Trophoblast cell (in vitro differentiated cells and primary cell): ENCODE measurements around the gene TSPAN12.

Experiments
- DNase-seq, 2 donors: peaks; one replicate each; pipeline ENCODE4 v3.0.0-alpha.2; 2016
- H2AFZ ChIP-seq: 2 replicates; pipeline ENCODE4 v1.6.1; 2013; ENCODE audit warnings: low read length, moderate library complexity, mild to moderate bottlenecking; ENCODE audit not compliant: insufficient read depth, poor library complexity
- H2AK5ac ChIP-seq: 2 replicates; pipeline ENCODE4 v1.6.1; 2013; ENCODE audit warnings: mild to moderate bottlenecking, low read length
- H2BK120ac ChIP-seq: 2 replicates; pipeline ENCODE4 v1.6.1; 2013; ENCODE audit warnings: low read length, mild to moderate bottlenecking, moderate library complexity; ENCODE audit not compliant: insufficient read depth, poor library complexity
- H2BK12ac ChIP-seq: 2 replicates; pipeline ENCODE4 v1.6.1; 2013; ENCODE audit warnings: mild to moderate bottlenecking, low read length, moderate library complexity
- H2BK5ac ChIP-seq: 2 replicates; pipeline ENCODE4 v1.6.1; 2013; ENCODE audit warnings: low read length, low read depth, moderate library complexity, mild to moderate bottlenecking; ENCODE audit not compliant: poor library complexity
- H3K14ac ChIP-seq: 2 replicates; pipeline ENCODE4 v1.6.1; 2013; ENCODE audit warnings: mild to moderate bottlenecking, low read length
- H3K18ac ChIP-seq: 2 replicates; pipeline ENCODE4 v1.6.1; 2013; ENCODE audit warnings: mild to moderate bottlenecking, low read length
- H3K23ac ChIP-seq: 2 replicates; pipeline ENCODE4 v1.6.1; 2013; ENCODE audit warnings: low read length
- H3K27ac ChIP-seq: 2 replicates; pipeline ENCODE4 v1.5.1; 2013; ENCODE audit warnings: low read depth, mild to moderate bottlenecking, inconsistent platforms, low read length, moderate library complexity
- H3K27me3 ChIP-seq: 2 replicates; pipeline ENCODE4 v1.6.1; 2013; ENCODE audit warnings: inconsistent platforms, mild to moderate bottlenecking, low read length, moderate library complexity; ENCODE audit not compliant: insufficient read depth
- H3K36me3 ChIP-seq, 2 experiments: 1 replicate in 1 of 2; 2 replicates in 1 of 2; pipeline ENCODE4 v1.6.1; 2013; ENCODE audit warnings: low read length in 2 of 2, mild to moderate bottlenecking in 2 of 2, moderate library complexity in 1 of 2; ENCODE audit not compliant: insufficient read depth in 2 of 2, control insufficient read depth in 1 of 2
- H3K4ac ChIP-seq: 2 replicates; pipeline ENCODE4 v1.6.1; 2013; ENCODE audit warnings: low read depth, mild to moderate bottlenecking, low read length, moderate library complexity
- H3K4me1 ChIP-seq, 2 experiments: 1 replicate in 1 of 2; 2 replicates in 1 of 2; pipeline ENCODE4 v1.6.1; 2013; ENCODE audit warnings: low read length in 2 of 2, mild to moderate bottlenecking in 2 of 2, moderate library complexity in 1 of 2; ENCODE audit not compliant: insufficient read depth in 2 of 2, control insufficient read depth in 1 of 2
- H3K4me2 ChIP-seq: 2 replicates; pipeline ENCODE4 v1.6.1; 2013; ENCODE audit warnings: inconsistent platforms, mild to moderate bottlenecking, low read length, moderate library complexity
- H3K4me3 ChIP-seq: 2 replicates; pipeline ENCODE4 v1.5.1; 2013; ENCODE audit warnings: mild to moderate bottlenecking, low read depth, low read length, inconsistent platforms
- H3K79me1 ChIP-seq: one replicate; pipeline ENCODE4 v1.6.1; 2013; ENCODE audit warnings: low read length
- H3K79me2 ChIP-seq: 2 replicates; pipeline ENCODE4 v1.6.1; 2013; ENCODE audit warnings: low read length, mild to moderate bottlenecking; ENCODE audit not compliant: control insufficient read depth, insufficient read depth, poor library complexity
- H3K9ac ChIP-seq: 2 replicates; pipeline ENCODE4 v1.6.1; 2013; ENCODE audit warnings: mild to moderate bottlenecking, low read length
- H3K9me3 ChIP-seq: 2 replicates; pipeline ENCODE4 v1.6.1; 2013; ENCODE audit warnings: low read depth, mild to moderate bottlenecking, control low read depth, inconsistent platforms, low read length; ENCODE audit not compliant: insufficient read depth
- H4K12ac ChIP-seq: 2 replicates; pipeline ENCODE4 v1.6.1; 2013; ENCODE audit warnings: low read depth, mild to moderate bottlenecking, low read length, moderate library complexity
- H4K8ac ChIP-seq: 2 replicates; pipeline ENCODE4 v1.6.1; 2013; ENCODE audit warnings: low read depth, mild to moderate bottlenecking, low read length, moderate library complexity
- H4K91ac ChIP-seq: one replicate; pipeline ENCODE4 v1.6.1; 2013; ENCODE audit warnings: low read depth, mild to moderate bottlenecking, low read length, moderate library complexity
- WGBS: extraction: QIAGEN DNeasy Blood & Tissue Kit; methylation state at CpG from one replicate; pipeline ENCODE4 v1.1.7; 2013; ENCODE audit warnings: missing lambda C conversion rate; ENCODE audit not compliant: insufficient read length, insufficient coverage; ENCODE audit errors: extremely low coverage; 5-methylcytosine and 5-hydroxymethylcytosine counted together

The TSPAN12 gene

GRCh38 chr7:120831260-120831659 is 26.7 kb downstream of the TSPAN12 start:
- no peak overlapping the region for H3K4me2 ChIP-seq
- no peak overlapping the region for H4K12ac ChIP-seq
- no peaks in the 10 kb centered on the region for H3K4me1 ChIP-seq
- no peak overlapping the region for H3K4me3 ChIP-seq
- no peaks in the 10 kb centered on the region for H3K9me3 ChIP-seq
- no peak overlapping the region for H2BK120ac ChIP-seq
- no peak overlapping the region for H4K91ac ChIP-seq
- H3K14ac ChIP-seq, result no peak overlapping the region
- no peak overlapping the region for H3K23ac ChIP-seq
- no peaks in the 10 kb centered on the region for H3K79me1 ChIP-seq
- H2AK5ac ChIP-seq, result no peak overlapping the region
- H2BK5ac ChIP-seq, result no peak overlapping the region
- H3K4ac ChIP-seq, result no peak overlapping the region
- no peak overlapping the region for H2BK12ac ChIP-seq
- no CpG with 5 or more reads among the region's 1 CpG for WGBS
- DNase-seq, result no peak
- H3K36me3 ChIP-seq, result no peaks in the 10 kb centered on the region
- no peak overlapping the region for H2AFZ ChIP-seq
- no peak overlapping the region for H3K27ac ChIP-seq
- no peak overlapping the region for H3K9ac ChIP-seq
- H3K79me2 ChIP-seq, result no peaks in the 10 kb centered on the region
- H4K8ac ChIP-seq, result no peak overlapping the region
- no peaks in the 10 kb centered on the region for H3K27me3 ChIP-seq
- H3K18ac ChIP-seq, result no peak overlapping the region

- H3K36me3 ChIP-seq, result no peaks in the 10 kb centered on the region
- H3K27ac ChIP-seq, result no peak overlapping the region
- H3K14ac ChIP-seq, result no peak overlapping the region
- no peak overlapping the region for H2BK5ac ChIP-seq
- no peak overlapping the region for H3K23ac ChIP-seq
- no peak overlapping the region for H3K4ac ChIP-seq
- H3K4me2 ChIP-seq, result no peak overlapping the region
- no peak overlapping the region for H4K8ac ChIP-seq
- no peak for DNase-seq
- H3K27me3 ChIP-seq, result no peaks in the 10 kb centered on the region
- H3K4me3 ChIP-seq, result no peak overlapping the region
- no peak overlapping the region for H3K18ac ChIP-seq
- no CpG with 5 or more reads among the region's 2 CpGs for WGBS
- H4K12ac ChIP-seq, result no peak overlapping the region
- H2BK12ac ChIP-seq, result no peak overlapping the region
- no peaks in the 10 kb centered on the region for H3K79me1 ChIP-seq
- no peak overlapping the region for H2BK120ac ChIP-seq
- no peak overlapping the region for H4K91ac ChIP-seq
- no peak overlapping the region for H2AK5ac ChIP-seq
- H2AFZ ChIP-seq, result no peak overlapping the region
- H3K4me1 ChIP-seq, result no peaks in the 10 kb centered on the region
- H3K9ac ChIP-seq, result no peak overlapping the region
- no peaks in the 10 kb centered on the region for H3K79me2 ChIP-seq
- H3K9me3 ChIP-seq, result no peaks in the 10 kb centered on the region
These were observed 28.5 kb downstream of the TSPAN12 start for GRCh38 chr7:120829487-120829886.

GRCh38 chr7:120828528-120828927 is 29.4 kb downstream of the TSPAN12 start:
- Histone ChIP-seq H2BK5ac (no peak overlapping the region), H2AK5ac (no peak overlapping the region), H3K27ac (no peak overlapping the region), H3K36me3 (no peaks in the 10 kb centered on the region), H3K9me3 (no peaks in the 10 kb centered on the region), H2BK120ac (no peak overlapping the region), H4K91ac (no peak overlapping the region), H3K4me2 (no peak overlapping the region), H3K4ac (no peak overlapping the region), H3K14ac (no peak overlapping the region), H3K79me1 (no peaks in the 10 kb centered on the region), H3K23ac (no peak overlapping the region), H3K9ac (no peak overlapping the region), H3K4me3 (no peak overlapping the region), H4K12ac (no peak overlapping the region), H3K4me1 (no peaks in the 10 kb centered on the region), H3K79me2 (no peaks in the 10 kb centered on the region), H3K27me3 (no peaks in the 10 kb centered on the region), H3K18ac (no peak overlapping the region), H2AFZ (no peak overlapping the region), H2BK12ac (no peak overlapping the region), H4K8ac (no peak overlapping the region)
- no CpG with 5 or more reads among the region's 2 CpGs for WGBS
- no peak for DNase-seq

GRCh38 chr7:120827371-120828118 is 30.4 kb downstream of the TSPAN12 start:
- peak; percentile 50 to 90 for DNase-seq
- Histone ChIP-seq H4K91ac (no peak overlapping the region), H3K18ac (no peak overlapping the region), H3K14ac (no peak overlapping the region), H3K4me1 (no peaks in the 10 kb centered on the region), H3K9ac (no peak overlapping the region), H3K27ac (no peak overlapping the region), H4K12ac (no peak overlapping the region), H3K4me3 (no peak overlapping the region), H4K8ac (no peak overlapping the region), H3K4me2 (no peak overlapping the region), H3K79me1 (no peaks in the 10 kb centered on the region), H3K23ac (no peak overlapping the region), H2BK12ac (no peak overlapping the region), H3K27me3 (no peaks in the 10 kb centered on the region), H2BK5ac (no peak overlapping the region), H3K36me3 (no peaks in the 10 kb centered on the region), H2AK5ac (no peak overlapping the region), H3K4ac (no peak overlapping the region), H3K9me3 (no peaks in the 10 kb centered on the region), H2AFZ (no peak overlapping the region), H2BK120ac (no peak overlapping the region), H3K79me2 (no peaks in the 10 kb centered on the region)
- no CpG with 5 or more reads among the region's 8 CpGs for WGBS
